ENCODE data around the gene CFAP97D1. TPM values are rescaled to one million over a fixed set of nuclear protein-coding genes. Genes with fewer than 3 reads are reported as not detected.

The CFAP97D1 gene
- total RNA-seq, 2 donors from 2014 or later: not detected

DNA sequence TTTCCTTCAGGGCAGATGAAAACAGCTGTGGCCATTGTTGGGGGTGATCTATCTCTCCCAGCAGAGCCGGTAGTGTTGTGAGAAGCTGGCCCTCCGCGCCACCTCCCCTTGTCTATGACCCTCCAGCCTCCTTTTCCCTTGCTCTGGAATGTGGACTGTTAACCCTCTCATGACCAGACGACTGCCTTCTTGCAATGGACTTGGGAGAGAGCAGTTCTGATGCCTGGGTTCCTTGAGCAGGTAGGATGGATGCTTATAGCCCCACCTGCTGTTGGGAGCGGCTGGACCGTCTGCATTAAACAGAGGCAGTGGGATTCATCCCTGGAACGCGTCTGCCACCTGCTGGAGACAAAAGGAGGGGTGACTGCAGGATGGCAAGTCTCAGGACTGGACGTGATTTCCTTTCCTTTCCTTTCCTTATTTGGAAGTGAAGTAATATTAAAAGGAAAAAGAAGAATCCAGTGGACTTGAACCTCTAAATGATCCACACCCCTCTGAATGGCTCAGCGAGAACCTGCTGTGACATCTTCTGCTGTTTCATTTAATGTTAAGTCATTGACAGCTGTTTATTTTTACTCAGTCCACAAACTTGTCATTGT, 19.9 kb upstream of the CFAP97D1 start:
- Histone ChIP-seq H3K36me3 (ENCODE audit: control insufficient read depth, insufficient read depth, low read length) (peaks cover under 1% of the 10 kb centered on the region), H3K4me3 (ENCODE audit: low read length) (no peak overlapping the region), H3K9ac (ENCODE audit: extremely low read depth, low read length, poor library complexity, severe bottlenecking) (no peak overlapping the region), H3K27me3 (ENCODE audit: control insufficient read depth, insufficient read depth, low read length, poor library complexity, severe bottlenecking) (peaks cover 5% of the 10 kb centered on the region), H3K27ac (ENCODE audit: low read depth, low read length) (no peak overlapping the region), H3K4me1 (ENCODE audit: control insufficient read depth, insufficient read depth, low read length) (no peaks in the 10 kb centered on the region), H3K9me3 (ENCODE audit: control insufficient read depth, low read length) (no peaks in the 10 kb centered on the region)
- Mint-ChIP-seq H3K27me3 (ENCODE audit: insufficient read depth) (peaks cover 28% of the 10 kb centered on the region), H3K27ac (peak overlapping the region; percentile 80), H3K4me1 (peaks cover 10% of the 10 kb centered on the region), H3K9me3 (no peaks in the 10 kb centered on the region), H3K36me3 (ENCODE audit: low read depth) (no peaks in the 10 kb centered on the region), H3K4me3 (peak overlapping the region; percentile 10)
- peak; percentile 100 for DNase-seq
- WGBS, 2 experiments (ENCODE audit: insufficient coverage in 1 of 2, insufficient read length in 1 of 2): 0 to 2% methylated on average over 3 to 10 of the region's 10 CpGs
- TF ChIP-seq, protein P1, sequence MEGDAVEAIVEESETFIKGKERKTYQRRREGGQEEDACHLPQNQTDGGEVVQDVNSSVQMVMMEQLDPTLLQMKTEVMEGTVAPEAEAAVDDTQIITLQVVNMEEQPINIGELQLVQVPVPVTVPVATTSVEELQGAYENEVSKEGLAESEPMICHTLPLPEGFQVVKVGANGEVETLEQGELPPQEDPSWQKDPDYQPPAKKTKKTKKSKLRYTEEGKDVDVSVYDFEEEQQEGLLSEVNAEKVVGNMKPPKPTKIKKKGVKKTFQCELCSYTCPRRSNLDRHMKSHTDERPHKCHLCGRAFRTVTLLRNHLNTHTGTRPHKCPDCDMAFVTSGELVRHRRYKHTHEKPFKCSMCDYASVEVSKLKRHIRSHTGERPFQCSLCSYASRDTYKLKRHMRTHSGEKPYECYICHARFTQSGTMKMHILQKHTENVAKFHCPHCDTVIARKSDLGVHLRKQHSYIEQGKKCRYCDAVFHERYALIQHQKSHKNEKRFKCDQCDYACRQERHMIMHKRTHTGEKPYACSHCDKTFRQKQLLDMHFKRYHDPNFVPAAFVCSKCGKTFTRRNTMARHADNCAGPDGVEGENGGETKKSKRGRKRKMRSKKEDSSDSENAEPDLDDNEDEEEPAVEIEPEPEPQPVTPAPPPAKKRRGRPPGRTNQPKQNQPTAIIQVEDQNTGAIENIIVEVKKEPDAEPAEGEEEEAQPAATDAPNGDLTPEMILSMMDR (conservative IDR thresholded peaks at IDR 0.05): peak; percentile 100

DNA sequence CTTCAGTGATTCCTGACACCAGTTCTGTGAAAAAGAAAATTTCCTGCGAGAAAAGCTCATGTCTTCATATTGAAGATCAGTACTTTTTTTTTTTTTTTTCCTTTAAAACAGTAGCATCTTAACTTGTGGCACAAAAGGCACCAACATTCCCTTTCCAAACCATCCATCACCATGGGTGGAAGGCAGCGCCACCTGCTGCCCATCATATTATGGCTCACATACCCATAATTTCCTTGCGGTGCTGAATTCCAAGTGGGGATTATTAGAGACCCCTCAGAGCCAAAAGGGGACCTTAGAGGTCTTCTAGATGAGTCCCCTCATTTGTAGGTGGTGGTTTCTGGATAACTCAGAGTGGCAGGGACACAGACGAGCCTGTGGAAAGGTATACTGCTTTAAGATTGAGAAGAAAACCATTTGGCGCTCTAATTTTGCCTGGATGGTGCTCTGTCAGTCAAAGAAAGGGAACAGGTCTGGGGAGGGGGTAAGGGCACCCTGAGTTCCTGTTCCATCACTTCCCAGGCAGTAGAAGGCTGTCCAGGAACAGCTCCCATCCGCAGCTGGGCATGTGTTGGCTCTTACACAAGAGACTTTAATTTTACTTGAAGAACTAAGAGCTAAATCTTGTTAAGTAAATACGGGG, 13.7 kb upstream of the CFAP97D1 start:
- Mint-ChIP-seq H3K9me3 (no peaks in the 10 kb centered on the region), H3K27me3 (ENCODE audit: insufficient read depth) (no peaks in the 10 kb centered on the region), H3K4me1 (no peaks in the 10 kb centered on the region), H3K27ac (no peak overlapping the region), H3K4me3 (no peak overlapping the region), H3K36me3 (ENCODE audit: low read depth) (peaks cover 27% of the 10 kb centered on the region)
- H3K9ac ChIP-seq (ENCODE audit: extremely low read depth, low read length, poor library complexity, severe bottlenecking): no peak overlapping the region
- peaks cover 25% of the 10 kb centered on the region for H3K36me3 ChIP-seq (ENCODE audit: control insufficient read depth, insufficient read depth, low read length)
- H3K4me3 ChIP-seq (ENCODE audit: low read length): no peak overlapping the region
- DNase-seq: peak; percentile 90
- TF ChIP-seq, protein P1 (conservative IDR thresholded peaks at IDR 0.05): peak; percentile 86
- H3K27me3 ChIP-seq (ENCODE audit: control insufficient read depth, insufficient read depth, low read length, poor library complexity, severe bottlenecking): no peaks in the 10 kb centered on the region
- H3K27ac ChIP-seq (ENCODE audit: low read depth, low read length): no peak overlapping the region
- H3K9me3 ChIP-seq (ENCODE audit: control insufficient read depth, low read length): no peaks in the 10 kb centered on the region
- 50 to 52% methylated on average over 7 of the region's 7 CpGs for WGBS, 2 experiments (ENCODE audit: insufficient coverage in 1 of 2, insufficient read length in 1 of 2)
- no peaks in the 10 kb centered on the region for H3K4me1 ChIP-seq (ENCODE audit: control insufficient read depth, insufficient read depth, low read length)

DNA sequence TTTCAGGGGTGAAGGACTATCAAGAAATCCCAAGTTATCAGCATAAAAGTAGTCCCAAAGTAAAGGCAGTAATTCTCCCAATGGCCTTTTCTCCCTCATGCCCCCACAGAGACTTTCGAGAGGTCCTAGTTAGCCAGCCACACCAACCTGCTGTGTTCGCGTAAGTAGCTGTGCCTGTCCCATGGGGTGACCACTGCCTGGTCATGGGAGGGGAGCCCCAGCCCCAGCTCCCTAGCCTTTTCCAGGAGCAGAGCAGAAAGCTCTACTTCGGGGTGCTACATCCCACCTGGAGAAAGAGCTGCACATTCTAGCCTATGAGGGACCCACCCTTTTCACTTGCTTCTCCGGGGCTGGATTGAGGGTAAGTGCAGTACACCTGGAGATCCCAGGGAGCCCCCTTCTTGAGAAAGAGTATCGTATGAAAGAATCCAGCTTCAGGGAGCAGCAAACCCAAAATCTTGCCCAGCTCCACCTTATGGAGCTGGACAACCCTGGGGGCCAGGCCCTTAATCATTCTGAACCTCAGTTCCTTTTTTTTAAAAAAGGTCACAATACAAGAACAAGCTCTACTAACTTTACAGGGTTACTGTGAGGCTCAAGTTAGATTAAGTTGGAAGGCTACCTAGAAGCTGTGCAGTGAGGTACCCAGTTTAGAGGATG, 13.1 kb upstream of the CFAP97D1 start:
- TF ChIP-seq, protein P1 (conservative IDR thresholded peaks at IDR 0.05): no peak
- DNase-seq: no peak
- Mint-ChIP-seq H3K9me3 (no peaks in the 10 kb centered on the region), H3K4me1 (peaks cover 2% of the 10 kb centered on the region), H3K36me3 (ENCODE audit: low read depth) (peaks cover 32% of the 10 kb centered on the region), H3K4me3 (no peak overlapping the region), H3K27me3 (ENCODE audit: insufficient read depth) (no peaks in the 10 kb centered on the region), H3K27ac (no peak overlapping the region)
- Histone ChIP-seq H3K9ac (ENCODE audit: extremely low read depth, low read length, poor library complexity, severe bottlenecking) (no peak overlapping the region), H3K4me1 (ENCODE audit: control insufficient read depth, insufficient read depth, low read length) (no peaks in the 10 kb centered on the region), H3K36me3 (ENCODE audit: control insufficient read depth, insufficient read depth, low read length) (peaks cover 32% of the 10 kb centered on the region), H3K4me3 (ENCODE audit: low read length) (no peak overlapping the region), H3K9me3 (ENCODE audit: control insufficient read depth, low read length) (no peaks in the 10 kb centered on the region), H3K27ac (ENCODE audit: low read depth, low read length) (no peak overlapping the region), H3K27me3 (ENCODE audit: control insufficient read depth, insufficient read depth, low read length, poor library complexity, severe bottlenecking) (no peaks in the 10 kb centered on the region)
- WGBS, 2 experiments (ENCODE audit: insufficient coverage in 1 of 2, insufficient read length in 1 of 2): 93 to 96% methylated on average over 6 of the region's 6 CpGs
